ENCODE measurements around the gene DAP. TPM values are rescaled to one million over a fixed set of nuclear protein-coding genes. Genes with fewer than 3 reads are reported as not detected.

Gene DAP
- polyA plus RNA-seq, 2 of the 4 experiments (the other 2 are of a cell fraction) = 24.2 to 54.9 TPM

DNA sequence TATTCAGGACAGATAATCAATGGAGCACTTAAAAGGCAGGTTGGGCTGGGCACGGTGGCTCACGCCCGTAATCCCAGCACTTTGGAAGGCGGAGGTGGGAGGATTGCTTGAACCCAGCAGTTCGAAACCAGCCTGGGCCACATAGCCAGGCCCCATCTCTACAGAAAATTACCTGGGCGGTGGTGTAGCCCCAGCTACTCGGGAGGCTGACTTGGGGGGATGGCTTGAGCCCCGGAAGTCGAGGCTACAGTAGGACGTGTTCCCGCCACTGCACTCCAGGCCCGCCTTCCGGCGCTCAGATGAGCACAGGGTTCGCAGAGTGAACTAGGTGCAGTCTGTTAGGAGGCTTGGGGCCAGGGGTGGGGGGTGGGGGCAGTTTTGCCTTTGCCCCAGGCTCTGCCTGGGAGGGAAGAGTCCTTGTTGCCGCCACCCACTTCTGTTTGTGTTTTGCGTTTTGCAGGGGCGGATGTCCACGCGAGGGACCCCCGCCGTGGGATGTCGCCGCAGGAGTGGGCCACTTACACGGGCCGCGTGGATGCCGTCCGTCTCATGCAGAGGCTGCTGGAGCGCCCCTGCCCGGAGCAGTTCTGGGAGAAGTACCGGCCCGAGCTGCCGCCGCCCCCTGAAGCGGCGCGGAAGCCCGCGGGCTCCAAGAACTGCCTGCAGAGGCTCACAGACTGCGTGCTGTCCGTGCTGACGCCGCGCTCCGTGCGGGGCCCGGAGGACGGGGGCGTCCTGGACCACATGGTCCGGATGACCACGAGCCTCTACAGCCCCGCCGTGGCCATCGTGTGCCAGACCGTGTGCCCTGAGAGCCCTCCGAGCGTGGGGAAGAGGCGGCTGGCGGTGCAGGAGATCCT lies 112.0 kb downstream of the DAP start:
- ATAC-seq (no peak), FAIRE-seq (no peak), DNase-seq (ENCODE audit: low read depth in 1 of 2, low spot score in 1 of 2) (no peak)
- no peak overlapping the region for H3K4me2 ChIP-seq
- ChIA-PET CTCF (interaction anchor here (0.6 kb wide), 1 partner anchor 141 kb away, joined by 4 read pairs; no protein-coding TSS in a partner anchor), POLR2A (no interaction called here)
- H3K4me1 ChIP-seq = no peaks in the 10 kb centered on the region
- WGBS (ENCODE audit: missing lambda C conversion rate) = 93% methylated on average over 44 of the region's 60 CpGs
- no peaks in the 10 kb centered on the region for H3K9me3 ChIP-seq
- no peak overlapping the region for H3K4me3 ChIP-seq
- no peak for TF ChIP-seq ZNF302 (CRISPR knock-in tag; IDR thresholded peaks at IDR 0.05)
- TF ChIP-seq EHF (CRISPR knock-in tag; IDR thresholded peaks at IDR 0.05) = no peak
- TF ChIP-seq FOSB (CRISPR knock-in tag; IDR thresholded peaks at IDR 0.05) = no peak
- TF ChIP-seq, protein P1, sequence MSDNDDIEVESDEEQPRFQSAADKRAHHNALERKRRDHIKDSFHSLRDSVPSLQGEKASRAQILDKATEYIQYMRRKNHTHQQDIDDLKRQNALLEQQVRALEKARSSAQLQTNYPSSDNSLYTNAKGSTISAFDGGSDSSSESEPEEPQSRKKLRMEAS (IDR thresholded peaks at IDR 0.05) = no peak
- no peak for TF ChIP-seq GATA3 (IDR thresholded peaks at IDR 0.05; ENCODE audit: borderline replicate concordance)
- no peak for TF ChIP-seq MAFK (IDR thresholded peaks at IDR 0.05; ENCODE audit: partially characterized antibody)
- H3K27ac ChIP-seq = no peak overlapping the region

DNA sequence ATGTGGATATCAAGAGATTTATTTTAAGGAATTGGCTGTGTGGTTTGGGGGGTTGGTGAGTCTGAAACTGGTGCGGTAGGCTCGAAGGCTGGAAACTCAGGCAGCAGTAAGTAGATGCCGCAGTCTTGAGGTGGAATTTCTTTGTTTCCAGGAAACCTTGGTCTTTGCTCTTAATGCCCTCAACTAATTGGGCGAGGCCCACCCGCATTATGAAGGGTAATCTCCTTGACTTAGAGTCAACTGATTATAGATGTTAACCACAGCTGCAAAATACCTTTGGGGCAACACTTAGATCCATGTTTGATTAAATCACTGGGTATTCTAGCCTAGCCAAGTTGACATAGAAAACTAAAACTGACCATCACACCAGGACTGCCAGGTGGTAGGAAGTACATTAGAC lies 113.4 kb downstream of the DAP start:
- Histone ChIP-seq H3K9me3 (no peaks in the 10 kb centered on the region), H3K4me1 (no peaks in the 10 kb centered on the region), H3K4me3 (no peak overlapping the region), H3K27ac (no peak overlapping the region), H3K4me2 (no peak overlapping the region)
- no peak for FAIRE-seq
- CTCF ChIA-PET = interaction anchor here (1.2 kb wide), 1 partner anchor 47 kb away, joined by 3 read pairs; no protein-coding TSS in a partner anchor
- no peak for ATAC-seq
- POLR2A ChIA-PET = no interaction called here
- TF ChIP-seq JUNB (IDR thresholded peaks at IDR 0.05) = no peak
- TF ChIP-seq POLR2A (IDR thresholded peaks at IDR 0.05; ENCODE audit: low read length) = no peak
- TF ChIP-seq HDAC2 (IDR thresholded peaks at IDR 0.05) = no peak
- TF ChIP-seq EHMT2 (IDR thresholded peaks at IDR 0.05; ENCODE audit: low read depth) = no peak
- TF ChIP-seq HOXA7 (CRISPR knock-in tag; IDR thresholded peaks at IDR 0.05) = no peak
- no peak for TF ChIP-seq ESRRA (IDR thresholded peaks at IDR 0.05; ENCODE audit: borderline replicate concordance, low read length)
- TF ChIP-seq, protein P2, sequence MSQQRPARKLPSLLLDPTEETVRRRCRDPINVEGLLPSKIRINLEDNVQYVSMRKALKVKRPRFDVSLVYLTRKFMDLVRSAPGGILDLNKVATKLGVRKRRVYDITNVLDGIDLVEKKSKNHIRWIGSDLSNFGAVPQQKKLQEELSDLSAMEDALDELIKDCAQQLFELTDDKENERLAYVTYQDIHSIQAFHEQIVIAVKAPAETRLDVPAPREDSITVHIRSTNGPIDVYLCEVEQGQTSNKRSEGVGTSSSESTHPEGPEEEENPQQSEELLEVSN (IDR thresholded peaks at IDR 0.05; ENCODE audit: borderline replicate concordance, low read depth) = no peak
- TF ChIP-seq JUN (IDR thresholded peaks at IDR 0.05) = no peak
- TF ChIP-seq FOXS1 (CRISPR knock-in tag; IDR thresholded peaks at IDR 0.05) = no peak
- no peak for TF ChIP-seq KDM5A (IDR thresholded peaks at IDR 0.05)
- TF ChIP-seq, protein P3, sequence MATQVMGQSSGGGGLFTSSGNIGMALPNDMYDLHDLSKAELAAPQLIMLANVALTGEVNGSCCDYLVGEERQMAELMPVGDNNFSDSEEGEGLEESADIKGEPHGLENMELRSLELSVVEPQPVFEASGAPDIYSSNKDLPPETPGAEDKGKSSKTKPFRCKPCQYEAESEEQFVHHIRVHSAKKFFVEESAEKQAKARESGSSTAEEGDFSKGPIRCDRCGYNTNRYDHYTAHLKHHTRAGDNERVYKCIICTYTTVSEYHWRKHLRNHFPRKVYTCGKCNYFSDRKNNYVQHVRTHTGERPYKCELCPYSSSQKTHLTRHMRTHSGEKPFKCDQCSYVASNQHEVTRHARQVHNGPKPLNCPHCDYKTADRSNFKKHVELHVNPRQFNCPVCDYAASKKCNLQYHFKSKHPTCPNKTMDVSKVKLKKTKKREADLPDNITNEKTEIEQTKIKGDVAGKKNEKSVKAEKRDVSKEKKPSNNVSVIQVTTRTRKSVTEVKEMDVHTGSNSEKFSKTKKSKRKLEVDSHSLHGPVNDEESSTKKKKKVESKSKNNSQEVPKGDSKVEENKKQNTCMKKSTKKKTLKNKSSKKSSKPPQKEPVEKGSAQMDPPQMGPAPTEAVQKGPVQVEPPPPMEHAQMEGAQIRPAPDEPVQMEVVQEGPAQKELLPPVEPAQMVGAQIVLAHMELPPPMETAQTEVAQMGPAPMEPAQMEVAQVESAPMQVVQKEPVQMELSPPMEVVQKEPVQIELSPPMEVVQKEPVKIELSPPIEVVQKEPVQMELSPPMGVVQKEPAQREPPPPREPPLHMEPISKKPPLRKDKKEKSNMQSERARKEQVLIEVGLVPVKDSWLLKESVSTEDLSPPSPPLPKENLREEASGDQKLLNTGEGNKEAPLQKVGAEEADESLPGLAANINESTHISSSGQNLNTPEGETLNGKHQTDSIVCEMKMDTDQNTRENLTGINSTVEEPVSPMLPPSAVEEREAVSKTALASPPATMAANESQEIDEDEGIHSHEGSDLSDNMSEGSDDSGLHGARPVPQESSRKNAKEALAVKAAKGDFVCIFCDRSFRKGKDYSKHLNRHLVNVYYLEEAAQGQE (IDR thresholded peaks at IDR 0.05) = no peak
- TF ChIP-seq HOXB5 (CRISPR knock-in tag; IDR thresholded peaks at IDR 0.05) = no peak
- TF ChIP-seq ZNF302 (CRISPR knock-in tag; IDR thresholded peaks at IDR 0.05) = no peak
- no peak for TF ChIP-seq SMC3 (IDR thresholded peaks at IDR 0.05)
- TF ChIP-seq RAD21 (conservative IDR thresholded peaks at IDR 0.05 in 1 of 2, IDR thresholded peaks at IDR 0.05 in 1 of 2) = no peak
- TF ChIP-seq, protein P4, sequence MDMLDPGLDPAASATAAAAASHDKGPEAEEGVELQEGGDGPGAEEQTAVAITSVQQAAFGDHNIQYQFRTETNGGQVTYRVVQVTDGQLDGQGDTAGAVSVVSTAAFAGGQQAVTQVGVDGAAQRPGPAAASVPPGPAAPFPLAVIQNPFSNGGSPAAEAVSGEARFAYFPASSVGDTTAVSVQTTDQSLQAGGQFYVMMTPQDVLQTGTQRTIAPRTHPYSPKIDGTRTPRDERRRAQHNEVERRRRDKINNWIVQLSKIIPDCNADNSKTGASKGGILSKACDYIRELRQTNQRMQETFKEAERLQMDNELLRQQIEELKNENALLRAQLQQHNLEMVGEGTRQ (IDR thresholded peaks at IDR 0.05) = no peak
- TF ChIP-seq EP300 (IDR thresholded peaks at IDR 0.05) = no peak
- TF ChIP-seq MAZ (IDR thresholded peaks at IDR 0.05; ENCODE audit: borderline replicate concordance, low read depth, low read length) = no peak
- no peak for TF ChIP-seq RCOR1 (IDR thresholded peaks at IDR 0.05; ENCODE audit: low read depth, low read length)
- TF ChIP-seq KDM1A (IDR thresholded peaks at IDR 0.05; ENCODE audit: low read depth) = no peak
- no peak for DNase-seq (ENCODE audit: low read depth in 1 of 2, low spot score in 1 of 2)
- 94% methylated on average over 5 of the region's 5 CpGs for WGBS (ENCODE audit: missing lambda C conversion rate)

All from A549 (cell line).